Fibroblast of skin of right biceps (primary cell): ENCODE measurements around the gene CIB2.
A peak's percentile ranks its signal among the peaks of the same experiment; 100 is the strongest.
"Not testable (repeated sequence)": the region's sequence is repeated elsewhere in the genome, so short reads cannot be mapped to it uniquely, and the experiment has no call there.

Experiments
- DNase-seq: peaks from one replicate; pipeline ENCODE4 v3.0.0-alpha.2; 2013

CIB2 gene

GRCh38 chr15:78131295-78132061 lies at the start of gene CIB2:
CIB2 (minus strand) TSS chr15:78131445; CDS start chr15:78131215, 230 bp downstream.
- peak; percentile 76 for DNase-seq

GRCh38 chr15:78179906-78180305 lies 48.7 kb upstream of the CIB2 start:
- no peak for DNase-seq

- DNase-seq = no peak
Observed at GRCh38 chr15:78179286-78179840, 48.1 kb upstream of the CIB2 start.

GRCh38 chr15:78178064-78178463 lies 46.8 kb upstream of the CIB2 start:
- no peak for DNase-seq

GRCh38 chr15:78177447-78177873 lies 46.2 kb upstream of the CIB2 start:
- DNase-seq = peak; percentile 12

- DNase-seq = no peak
Observed at GRCh38 chr15:78175330-78175729, 44.1 kb upstream of the CIB2 start.

- DNase-seq = no peak
Observed at GRCh38 chr15:78174401-78174800, 43.2 kb upstream of the CIB2 start.

GRCh38 chr15:78171864-78172472 lies 40.7 kb upstream of the CIB2 start:
- DNase-seq = no peak

- DNase-seq = no peak
Observed at GRCh38 chr15:78170848-78171773, 39.9 kb upstream of the CIB2 start.

- no peak for DNase-seq
Observed at GRCh38 chr15:78168608-78169007, 37.4 kb upstream of the CIB2 start.

GRCh38 chr15:78167227-78167888 lies 36.1 kb upstream of the CIB2 start:
- no peak for DNase-seq

GRCh38 chr15:78164010-78164409 lies 32.8 kb upstream of the CIB2 start:
- DNase-seq = no peak

GRCh38 chr15:78162038-78162437 lies 30.8 kb upstream of the CIB2 start:
- no peak for DNase-seq

GRCh38 chr15:78159395-78159794 lies 28.1 kb upstream of the CIB2 start:
- no peak for DNase-seq

- DNase-seq = no peak
Observed at GRCh38 chr15:78157203-78157602, 26.0 kb upstream of the CIB2 start.

GRCh38 chr15:78156653-78157052 lies 25.4 kb upstream of the CIB2 start:
- no peak for DNase-seq

- no peak for DNase-seq
Observed at GRCh38 chr15:78155355-78155939, 24.2 kb upstream of the CIB2 start.

- DNase-seq = no peak
Observed at GRCh38 chr15:78154955-78155354, 23.7 kb upstream of the CIB2 start.

- not testable (repeated sequence) for DNase-seq
Observed at GRCh38 chr15:78151075-78151474, 19.8 kb upstream of the CIB2 start.

- peak; percentile 21 for DNase-seq
Observed at GRCh38 chr15:78149805-78150751, 18.8 kb upstream of the CIB2 start.
